Lower leg skin (tissue), 4 donors: Measurements from ENCODE around the gene ZNF484. TPM values are rescaled to one million over a fixed set of nuclear protein-coding genes. Genes with fewer than 3 reads are reported as not detected.
"Not testable (repeated sequence)": the region's sequence is repeated elsewhere in the genome, so short reads cannot be mapped to it uniquely, and the experiment has no call there.

Experiments
- DNase-seq, 2 donors: peaks; one replicate each; pipeline ENCODE4 v3.0.0-alpha.2; 2019; ENCODE audit warnings: low spot score in 2 of 2
- H3K4me3 ChIP-seq: fragments of 200-600 bp; sonication (generic); 2 replicates; pipeline ENCODE4 v1.5.1; 2017; ENCODE audit warnings: mild to moderate bottlenecking, low read depth; ENCODE audit not compliant: poor library complexity, severe bottlenecking
- CTCF ChIP-seq, 3 donors: fragments of 450-650 bp; IDR thresholded peaks; one replicate each; pipeline ENCODE4 v1.5.1; 2016; ENCODE audit warnings: antibody characterized with exemption in 3 of 3, mild to moderate bottlenecking in 3 of 3, moderate library complexity in 2 of 3
- POLR2A ChIP-seq, 2 donors: fragments of 450-650 bp; IDR thresholded peaks; one replicate each; pipeline ENCODE4 v1.6.1; 2016 to 2017; ENCODE audit warnings: antibody characterized with exemption in 2 of 2, mild to moderate bottlenecking in 1 of 2, moderate library complexity in 1 of 2
- WGBS, 2 donors: methylation state at CpG; one replicate each; pipeline ENCODE4 v1.1.5; 2018; 5-methylcytosine and 5-hydroxymethylcytosine counted together
- intact Hi-C: fragments of 100-400 bp; cut with DNase I; formaldehyde crosslinking; loops from one replicate; pipeline ENCODE4 v1.15.0; 2023; ENCODE audit warnings: low total_unique reads
- total RNA-seq, 4 donors: library from RNA; depleted of rRNA; stranded (reverse); fragments of >200 nt; gene quantifications; one replicate each; pipeline ENCODE4 v1.1.0, GENCODE V29; 2016

The ZNF484 gene
- total RNA-seq, 4 donors from 2014 or later = 4.4 to 8.9 (median 5.0) TPM

GRCh38 chr9:92897323-92897722 lies 19.5 kb upstream of the ZNF484 start:
- TF ChIP-seq POLR2A (IDR thresholded peaks at IDR 0.05) (no peak), CTCF (IDR thresholded peaks at IDR 0.05) (no peak)
- 95 to 96% methylated on average over 3 of the region's 3 CpGs for WGBS, 2 donors
- DNase-seq = no peak

GRCh38 chr9:92895812-92896436 lies 18.1 kb upstream of the ZNF484 start:
- TF ChIP-seq POLR2A (IDR thresholded peaks at IDR 0.05) = no peak
- no peak for TF ChIP-seq CTCF (IDR thresholded peaks at IDR 0.05)
- intact Hi-C loops = no loop called here
- no peak overlapping the region for H3K4me3 ChIP-seq
- DNase-seq = no peak
- 93 to 100% methylated on average over 3 of the region's 3 CpGs for WGBS, 2 donors

More at GRCh38 chr9:92897323-92897722, 19.5 kb upstream of the ZNF484 start:
- no peak overlapping the region for H3K4me3 ChIP-seq
- intact Hi-C loops = no loop called here

- TF ChIP-seq POLR2A (IDR thresholded peaks at IDR 0.05) (no peak), CTCF (IDR thresholded peaks at IDR 0.05) (no peak)
- DNase-seq = peak in 1 of 2 donors; percentile 2
- H3K4me3 ChIP-seq = no peak overlapping the region
- intact Hi-C loops = no loop called here
- WGBS, 2 donors = 75 to 100% methylated on average over 1 to 5 of the region's 6 CpGs
Observed at GRCh38 chr9:92894711-92895362, 17.0 kb upstream of the ZNF484 start.

- WGBS, 2 donors = 89 to 94% methylated on average over 6 of the region's 6 CpGs
- intact Hi-C loops, DNase-seq, H3K4me3 ChIP-seq: not testable (repeated sequence)
Observed at GRCh38 chr9:92893916-92894610, 16.2 kb upstream of the ZNF484 start.

GRCh38 chr9:92892276-92892675 lies 14.4 kb upstream of the ZNF484 start:
- H3K4me3 ChIP-seq, DNase-seq, intact Hi-C loops: not testable (repeated sequence)
- 80 to 86% methylated on average over 4 of the region's 4 CpGs for whole genome bisulfite sequencing, 2 donors

GRCh38 chr9:92890761-92891160 lies 12.9 kb upstream of the ZNF484 start:
- 73 to 88% methylated on average over 2 of the region's 2 CpGs for WGBS, 2 donors
- H3K4me3 ChIP-seq = no peak overlapping the region
- intact Hi-C loops = no loop called here
- no peak for DNase-seq
- TF ChIP-seq CTCF (IDR thresholded peaks at IDR 0.05) (no peak), POLR2A (IDR thresholded peaks at IDR 0.05) (no peak)
